Upper lobe of left lung (tissue), 4 donors: Measurements from ENCODE around the gene LILRA2.

ENCODE experiments used
- POLR2A ChIP-seq, 4 donors: fragments of 450-650 bp; IDR thresholded peaks; one replicate each; pipeline ENCODE4 v1.5.1; 2016 to 2017; ENCODE audit warnings: antibody characterized with exemption in 4 of 4, mild to moderate bottlenecking in 2 of 4
- TF ChIP-seq, protein P1 (sequence below), 6 experiments: fragments of 450-650 bp in 4 of 6; fragments of 200-600 bp in 2 of 6; sonication (generic) in 2 of 6; IDR thresholded peaks; one replicate each; pipeline ENCODE4 v1.5.1; 2016 to 2019; ENCODE audit warnings: antibody characterized with exemption in 6 of 6

DNA sequence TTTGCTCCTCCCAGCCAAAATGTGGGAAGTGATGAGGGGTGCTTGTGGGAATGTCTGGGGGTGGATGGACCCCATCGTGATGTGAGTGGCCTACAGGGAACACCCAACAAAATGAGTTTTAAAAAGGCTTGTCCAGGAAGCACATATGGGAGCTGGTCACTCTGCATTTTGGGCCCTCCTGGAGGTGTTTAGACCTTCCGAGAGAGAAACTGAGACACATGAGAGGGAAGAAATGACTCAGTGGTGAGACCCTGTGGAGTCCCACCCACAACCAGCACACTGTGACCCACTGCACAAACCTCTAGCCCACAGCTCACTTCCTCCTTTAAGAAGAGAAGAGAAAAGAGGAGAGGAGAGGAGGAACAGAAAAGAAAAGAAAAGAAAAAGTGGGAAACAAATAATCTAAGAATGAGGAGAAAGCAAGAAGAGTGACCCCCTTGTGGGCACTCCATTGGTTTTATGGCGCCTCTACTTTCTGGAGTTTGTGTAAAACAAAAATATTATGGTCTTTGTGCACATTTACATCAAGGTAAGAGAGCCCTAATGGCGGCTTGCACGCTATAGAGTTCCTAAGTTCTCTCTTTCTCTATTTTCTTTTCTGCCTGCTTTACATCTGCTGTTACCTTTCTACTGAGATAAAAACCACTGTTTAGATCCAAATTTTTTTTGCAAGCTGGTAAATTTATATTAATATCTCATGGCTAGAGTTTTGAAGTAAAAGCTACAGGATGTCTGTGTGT is 43.4 kb downstream of the LILRA2 start:
- TF ChIP-seq, protein P1, sequence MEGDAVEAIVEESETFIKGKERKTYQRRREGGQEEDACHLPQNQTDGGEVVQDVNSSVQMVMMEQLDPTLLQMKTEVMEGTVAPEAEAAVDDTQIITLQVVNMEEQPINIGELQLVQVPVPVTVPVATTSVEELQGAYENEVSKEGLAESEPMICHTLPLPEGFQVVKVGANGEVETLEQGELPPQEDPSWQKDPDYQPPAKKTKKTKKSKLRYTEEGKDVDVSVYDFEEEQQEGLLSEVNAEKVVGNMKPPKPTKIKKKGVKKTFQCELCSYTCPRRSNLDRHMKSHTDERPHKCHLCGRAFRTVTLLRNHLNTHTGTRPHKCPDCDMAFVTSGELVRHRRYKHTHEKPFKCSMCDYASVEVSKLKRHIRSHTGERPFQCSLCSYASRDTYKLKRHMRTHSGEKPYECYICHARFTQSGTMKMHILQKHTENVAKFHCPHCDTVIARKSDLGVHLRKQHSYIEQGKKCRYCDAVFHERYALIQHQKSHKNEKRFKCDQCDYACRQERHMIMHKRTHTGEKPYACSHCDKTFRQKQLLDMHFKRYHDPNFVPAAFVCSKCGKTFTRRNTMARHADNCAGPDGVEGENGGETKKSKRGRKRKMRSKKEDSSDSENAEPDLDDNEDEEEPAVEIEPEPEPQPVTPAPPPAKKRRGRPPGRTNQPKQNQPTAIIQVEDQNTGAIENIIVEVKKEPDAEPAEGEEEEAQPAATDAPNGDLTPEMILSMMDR (IDR thresholded peaks at IDR 0.05): no peak
- no peak for TF ChIP-seq POLR2A (IDR thresholded peaks at IDR 0.05)
